ENCODE data around the gene SERPINB10.
A peak's percentile ranks its signal among the peaks of the same experiment; 100 is the strongest.
"Not testable (repeated sequence)": the region's sequence is repeated elsewhere in the genome, so short reads cannot be mapped to it uniquely, and the experiment has no call there.

SERPINB10 gene

GRCh38 chr18:63889626-63890025 is 18.1 kb upstream of the SERPINB10 start:
- in situ Hi-C loops (cut with HindIII; ENCODE audit: low pct_ligation_motif_present, low pct_unique_long_range_greater_than_20kb, low sequenced_read_pairs), result no loop called here
- DNase-seq, result no peak

GRCh38 chr18:63890237-63890949 is 17.4 kb upstream of the SERPINB10 start:
- in situ Hi-C loops (cut with HindIII; ENCODE audit: low pct_ligation_motif_present, low pct_unique_long_range_greater_than_20kb, low sequenced_read_pairs), result no loop called here
- no peak for DNase-seq

GRCh38 chr18:63890950-63891304 is 16.8 kb upstream of the SERPINB10 start:
- DNase-seq, result peak; percentile 28
- in situ Hi-C loops (cut with HindIII; ENCODE audit: low pct_ligation_motif_present, low pct_unique_long_range_greater_than_20kb, low sequenced_read_pairs), result no loop called here

GRCh38 chr18:63892566-63892965 is 15.2 kb upstream of the SERPINB10 start:
- in situ Hi-C loops (cut with HindIII; ENCODE audit: low pct_ligation_motif_present, low pct_unique_long_range_greater_than_20kb, low sequenced_read_pairs), result no loop called here
- DNase-seq, result no peak

GRCh38 chr18:63894106-63894772 is 13.5 kb upstream of the SERPINB10 start:
- in situ Hi-C loops (cut with HindIII; ENCODE audit: low pct_ligation_motif_present, low pct_unique_long_range_greater_than_20kb, low sequenced_read_pairs), result no loop called here
- no peak for DNase-seq

- in situ Hi-C loops (cut with HindIII; ENCODE audit: low pct_ligation_motif_present, low pct_unique_long_range_greater_than_20kb, low sequenced_read_pairs), result no loop called here
- no peak for DNase-seq
Measured at GRCh38 chr18:63895190-63895589, 12.6 kb upstream of the SERPINB10 start.

- in situ Hi-C loops (cut with HindIII; ENCODE audit: low pct_ligation_motif_present, low pct_unique_long_range_greater_than_20kb, low sequenced_read_pairs), result no loop called here
- DNase-seq, result no peak
Measured at GRCh38 chr18:63897072-63897471, 10.7 kb upstream of the SERPINB10 start.

GRCh38 chr18:63899206-63899605 is 8.6 kb upstream of the SERPINB10 start:
- DNase-seq, result no peak
- in situ Hi-C loops (cut with HindIII; ENCODE audit: low pct_ligation_motif_present, low pct_unique_long_range_greater_than_20kb, low sequenced_read_pairs), result no loop called here

GRCh38 chr18:63903851-63904570 is 3.7 kb upstream of the SERPINB10 start:
- no peak for DNase-seq
- in situ Hi-C loops (cut with HindIII; ENCODE audit: low pct_ligation_motif_present, low pct_unique_long_range_greater_than_20kb, low sequenced_read_pairs), result no loop called here

GRCh38 chr18:63904694-63905093 is 3.1 kb upstream of the SERPINB10 start:
- DNase-seq, result no peak
- in situ Hi-C loops (cut with HindIII; ENCODE audit: low pct_ligation_motif_present, low pct_unique_long_range_greater_than_20kb, low sequenced_read_pairs), result no loop called here

GRCh38 chr18:63905361-63905760 is 2.4 kb upstream of the SERPINB10 start:
- no peak for DNase-seq
- in situ Hi-C loops (cut with HindIII; ENCODE audit: low pct_ligation_motif_present, low pct_unique_long_range_greater_than_20kb, low sequenced_read_pairs), result no loop called here

GRCh38 chr18:63906056-63906455 is 1.7 kb upstream of the SERPINB10 start:
- no peak for DNase-seq
- in situ Hi-C loops (cut with HindIII; ENCODE audit: low pct_ligation_motif_present, low pct_unique_long_range_greater_than_20kb, low sequenced_read_pairs), result no loop called here

GRCh38 chr18:63908858-63909257 is 1.1 kb downstream of the SERPINB10 start:
- no peak for DNase-seq
- in situ Hi-C loops (cut with HindIII; ENCODE audit: low pct_ligation_motif_present, low pct_unique_long_range_greater_than_20kb, low sequenced_read_pairs), result no loop called here

- DNase-seq, result no peak
- in situ Hi-C loops (cut with HindIII; ENCODE audit: low pct_ligation_motif_present, low pct_unique_long_range_greater_than_20kb, low sequenced_read_pairs), result no loop called here
Measured at GRCh38 chr18:63909870-63910269, 2.1 kb downstream of the SERPINB10 start.

- no peak for DNase-seq
- in situ Hi-C loops (cut with HindIII; ENCODE audit: low pct_ligation_motif_present, low pct_unique_long_range_greater_than_20kb, low sequenced_read_pairs), result no loop called here
Measured at GRCh38 chr18:63917817-63918216, 10.1 kb downstream of the SERPINB10 start.

GRCh38 chr18:63922049-63922448 is 14.3 kb downstream of the SERPINB10 start:
- DNase-seq, result no peak
- in situ Hi-C loops (cut with HindIII; ENCODE audit: low pct_ligation_motif_present, low pct_unique_long_range_greater_than_20kb, low sequenced_read_pairs), result no loop called here

GRCh38 chr18:63924551-63924950 is 16.8 kb downstream of the SERPINB10 start:
- no peak for DNase-seq
- in situ Hi-C loops (cut with HindIII; ENCODE audit: low pct_ligation_motif_present, low pct_unique_long_range_greater_than_20kb, low sequenced_read_pairs), result no loop called here

GRCh38 chr18:63928331-63928730 is 20.6 kb downstream of the SERPINB10 start:
- no peak for DNase-seq
- in situ Hi-C loops (cut with HindIII; ENCODE audit: low pct_ligation_motif_present, low pct_unique_long_range_greater_than_20kb, low sequenced_read_pairs), result no loop called here

GRCh38 chr18:63929369-63929768 is 21.6 kb downstream of the SERPINB10 start:
- DNase-seq; in situ Hi-C loops (cut with HindIII; ENCODE audit: low pct_ligation_motif_present, low pct_unique_long_range_greater_than_20kb, low sequenced_read_pairs): not testable (repeated sequence)
